ENCODE results near the gene NAV2.
"Not testable (repeated sequence)": the region's sequence is repeated elsewhere in the genome, so short reads cannot be mapped to it uniquely, and the experiment has no call there.

The NAV2 gene

GRCh38 chr11:20126724-20127123 is 414.1 kb downstream of the NAV2 start:
- in situ Hi-C loops (cut with MboI; ENCODE audit: low sequenced_read_pairs, unreplicated experiment), result loop anchor here (10.0 to 25.0 kb wide), 2 partner anchors 218 to 486 kb away; no protein-coding TSS in a partner anchor
- TF ChIP-seq, protein P1, sequence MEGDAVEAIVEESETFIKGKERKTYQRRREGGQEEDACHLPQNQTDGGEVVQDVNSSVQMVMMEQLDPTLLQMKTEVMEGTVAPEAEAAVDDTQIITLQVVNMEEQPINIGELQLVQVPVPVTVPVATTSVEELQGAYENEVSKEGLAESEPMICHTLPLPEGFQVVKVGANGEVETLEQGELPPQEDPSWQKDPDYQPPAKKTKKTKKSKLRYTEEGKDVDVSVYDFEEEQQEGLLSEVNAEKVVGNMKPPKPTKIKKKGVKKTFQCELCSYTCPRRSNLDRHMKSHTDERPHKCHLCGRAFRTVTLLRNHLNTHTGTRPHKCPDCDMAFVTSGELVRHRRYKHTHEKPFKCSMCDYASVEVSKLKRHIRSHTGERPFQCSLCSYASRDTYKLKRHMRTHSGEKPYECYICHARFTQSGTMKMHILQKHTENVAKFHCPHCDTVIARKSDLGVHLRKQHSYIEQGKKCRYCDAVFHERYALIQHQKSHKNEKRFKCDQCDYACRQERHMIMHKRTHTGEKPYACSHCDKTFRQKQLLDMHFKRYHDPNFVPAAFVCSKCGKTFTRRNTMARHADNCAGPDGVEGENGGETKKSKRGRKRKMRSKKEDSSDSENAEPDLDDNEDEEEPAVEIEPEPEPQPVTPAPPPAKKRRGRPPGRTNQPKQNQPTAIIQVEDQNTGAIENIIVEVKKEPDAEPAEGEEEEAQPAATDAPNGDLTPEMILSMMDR (IDR thresholded peaks at IDR 0.05; ENCODE audit: borderline replicate concordance, control extremely low read depth, extremely low read depth, insufficient read depth, missing control alignments), result no peak
- no peak for DNase-seq (ENCODE audit: low spot score)

DNA sequence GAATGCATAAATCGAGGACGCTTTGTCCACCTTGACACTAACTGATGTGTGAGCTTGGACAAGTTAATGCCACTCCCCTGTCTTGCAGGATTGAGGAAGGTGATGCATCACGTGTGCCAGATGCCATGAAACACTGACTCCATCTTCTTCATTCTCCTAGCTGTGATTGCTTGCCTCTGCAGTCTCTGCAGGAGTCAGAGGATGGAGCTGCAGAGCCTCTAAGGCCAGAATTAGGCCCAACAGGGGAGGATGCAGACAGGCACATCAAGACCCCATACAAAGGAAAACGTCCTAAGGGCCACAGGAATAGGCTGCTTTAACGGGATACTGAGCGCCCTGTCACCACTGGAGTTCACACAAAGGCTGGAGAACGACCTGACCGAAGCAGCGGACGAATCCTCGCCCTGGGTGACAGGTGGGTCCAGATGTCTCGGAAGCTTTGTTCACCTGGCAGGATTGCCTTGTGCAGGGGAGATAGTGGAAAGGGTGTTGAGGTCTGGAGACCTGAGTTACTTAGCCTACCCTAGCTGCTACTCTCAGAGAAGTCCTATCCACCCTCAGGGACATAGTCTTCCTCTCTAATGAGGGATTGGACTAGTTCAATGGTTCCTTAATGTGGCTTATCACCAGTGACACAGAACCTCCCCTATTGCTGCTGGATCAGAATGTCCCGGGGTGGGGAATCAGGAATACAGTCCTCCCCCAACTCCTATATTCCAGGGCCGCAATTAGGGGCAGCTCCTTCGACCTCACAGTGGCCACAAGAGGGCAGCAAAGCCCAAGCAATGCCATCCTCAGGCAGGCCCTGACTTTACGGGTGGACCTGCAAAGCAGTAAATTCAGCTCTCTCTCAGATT is 415.3 kb downstream of the NAV2 start:
- in situ Hi-C loops (cut with MboI; ENCODE audit: low sequenced_read_pairs, unreplicated experiment), result loop anchor here (10.0 to 25.0 kb wide), 2 partner anchors 217 to 484 kb away; no protein-coding TSS in a partner anchor
- TF ChIP-seq, protein P1 (IDR thresholded peaks at IDR 0.05; ENCODE audit: borderline replicate concordance, control extremely low read depth, extremely low read depth, insufficient read depth, missing control alignments), result peak; percentile 82
- DNase-seq (ENCODE audit: low spot score), result peak; percentile 75

- not testable (repeated sequence) for DNase-seq (ENCODE audit: low spot score)
- in situ Hi-C loops (cut with MboI; ENCODE audit: low sequenced_read_pairs, unreplicated experiment), result loop anchor here (10.0 to 25.0 kb wide), 2 partner anchors 216 to 484 kb away; no protein-coding TSS in a partner anchor
These were observed 415.8 kb downstream of the NAV2 start for GRCh38 chr11:20128528-20128825.

DNA sequence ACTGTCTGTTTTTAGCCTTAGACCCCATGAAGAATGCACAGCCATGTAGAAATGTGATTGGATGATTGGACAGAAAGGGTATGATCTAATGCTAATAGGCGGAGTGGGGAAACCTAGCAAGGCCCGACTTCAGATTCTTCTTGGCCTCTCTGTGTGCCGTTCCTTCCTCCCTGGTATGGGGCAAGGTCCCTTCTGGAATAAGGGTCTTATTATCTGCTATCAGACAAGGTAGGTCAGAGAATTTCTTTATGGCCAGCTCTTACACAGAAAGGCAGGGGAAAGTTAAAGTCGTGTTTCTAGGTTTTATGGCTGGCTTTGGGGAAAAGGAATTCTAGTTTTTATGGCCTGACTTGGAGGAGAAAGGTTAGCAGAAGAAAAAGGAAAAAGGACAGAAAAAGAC is 417.0 kb downstream of the NAV2 start:
- in situ Hi-C loops (cut with MboI; ENCODE audit: low sequenced_read_pairs, unreplicated experiment), result loop anchor here (10.0 to 25.0 kb wide), 3 partner anchors 185 to 483 kb away; no protein-coding TSS in a partner anchor
- TF ChIP-seq, protein P1 (IDR thresholded peaks at IDR 0.05; ENCODE audit: borderline replicate concordance, control extremely low read depth, extremely low read depth, insufficient read depth, missing control alignments), result no peak
- no peak for DNase-seq (ENCODE audit: low spot score)

DNA sequence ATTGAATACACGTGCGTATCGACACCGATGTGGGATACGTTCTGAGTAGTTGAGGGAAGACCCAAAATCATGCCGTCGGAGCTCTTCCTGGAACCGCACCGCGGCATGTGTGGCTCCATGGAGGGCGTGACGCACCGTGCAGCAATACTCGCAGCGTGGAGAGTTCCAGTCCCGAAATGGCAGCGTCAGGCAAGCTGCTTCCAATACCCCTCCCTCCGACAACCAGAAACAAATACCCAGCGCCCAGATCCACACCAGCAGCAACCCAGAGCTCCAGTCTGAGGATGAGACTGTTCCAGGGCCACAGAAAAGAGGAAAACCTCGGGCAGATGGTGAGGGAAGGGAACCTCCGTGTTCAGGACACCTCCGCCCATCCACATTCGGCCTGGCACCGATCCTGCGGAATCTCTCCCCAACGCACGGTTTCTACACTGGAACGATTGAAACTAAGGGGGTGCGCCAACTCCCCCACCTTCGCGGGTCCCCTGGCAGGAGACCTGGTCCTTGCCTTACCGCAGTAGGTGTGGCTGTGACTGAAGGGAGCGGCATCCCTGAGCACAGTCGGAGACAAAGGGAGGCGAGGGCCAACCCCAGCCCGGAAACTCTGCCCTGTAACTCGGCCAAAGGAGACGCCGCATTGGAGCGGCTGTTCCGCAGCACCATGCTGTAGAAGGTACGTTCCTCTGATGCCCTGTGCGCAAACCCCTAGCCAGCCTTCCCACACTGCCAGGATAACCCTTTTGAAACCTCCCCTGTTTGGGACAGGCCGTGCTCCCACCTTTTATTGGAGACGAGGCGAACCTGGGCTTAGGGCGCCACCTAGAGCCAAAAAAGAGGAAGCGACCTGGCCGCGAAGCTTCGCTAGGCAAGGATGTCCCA is 419.4 kb downstream of the NAV2 start:
- DNase-seq (ENCODE audit: low spot score), result peak; percentile 67
- TF ChIP-seq, protein P1 (IDR thresholded peaks at IDR 0.05; ENCODE audit: borderline replicate concordance, control extremely low read depth, extremely low read depth, insufficient read depth, missing control alignments), result peak; percentile 80
- in situ Hi-C loops (cut with MboI; ENCODE audit: low sequenced_read_pairs, unreplicated experiment), result loop anchor here (10.0 to 25.0 kb wide), 2 partner anchors 187 to 480 kb away; no protein-coding TSS in a partner anchor

DNA sequence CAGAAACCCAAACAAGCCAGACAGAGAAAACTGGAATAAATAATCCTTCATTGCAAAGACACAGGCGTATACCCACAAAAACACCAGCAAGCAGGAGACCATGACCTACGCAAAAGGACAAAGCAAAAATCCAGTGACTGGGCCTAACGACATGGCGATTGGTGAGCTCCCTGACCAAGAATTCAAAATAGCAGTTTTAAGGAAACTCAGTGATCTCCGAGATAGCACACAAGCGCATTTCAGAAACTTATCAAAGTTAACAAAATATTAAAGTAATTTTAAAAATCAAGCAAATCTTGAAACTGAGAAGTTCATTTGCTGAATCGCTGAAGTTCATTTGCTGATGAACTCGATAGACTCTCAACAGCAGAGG is 420.0 kb downstream of the NAV2 start:
- no peak for DNase-seq (ENCODE audit: low spot score)
- TF ChIP-seq, protein P1 (IDR thresholded peaks at IDR 0.05; ENCODE audit: borderline replicate concordance, control extremely low read depth, extremely low read depth, insufficient read depth, missing control alignments), result no peak
- in situ Hi-C loops (cut with MboI; ENCODE audit: low sequenced_read_pairs, unreplicated experiment), result loop anchor here (10.0 to 25.0 kb wide), 2 partner anchors 188 to 480 kb away; no protein-coding TSS in a partner anchor
